ENCODE measurements around the gene MYL5. TPM values are rescaled to one million over a fixed set of nuclear protein-coding genes. Genes with fewer than 3 reads are reported as not detected.

Gene MYL5
- total RNA-seq, 1 experiment from 2014 or later, result 11.7 TPM

- Histone ChIP-seq H3K27ac (ENCODE audit: low read depth, low read length, poor library complexity, severe bottlenecking) (no peak overlapping the region), H3K9me3 (ENCODE audit: low read depth, low read length, poor library complexity, severe bottlenecking) (no peaks in the 10 kb centered on the region), H3K27me3 (replicated peaks; ENCODE audit: insufficient read depth, low read depth, low read length, poor library complexity) (peaks cover 4% of the 10 kb centered on the region), H3K36me3 (ENCODE audit: insufficient read depth, low read length, poor library complexity, severe bottlenecking) (no peaks in the 10 kb centered on the region), H3K4me3 (ENCODE audit: low read depth, low read length, poor library complexity, severe bottlenecking) (no peak overlapping the region), H3K4me1 (ENCODE audit: insufficient read depth, low read length, poor library complexity, severe bottlenecking) (no peaks in the 10 kb centered on the region)
- ChIA-PET CTCF (no interaction called here), POLR2A (ENCODE audit: low non-redundant PET) (no interaction called here)
- DNase-seq (ENCODE audit: low spot score), result no peak
- TF ChIP-seq EZH2 (IDR thresholded peaks at IDR 0.05; ENCODE audit: borderline replicate concordance, low read depth, low read length, poor library complexity, severe bottlenecking), result no peak
- TF ChIP-seq, protein P1, sequence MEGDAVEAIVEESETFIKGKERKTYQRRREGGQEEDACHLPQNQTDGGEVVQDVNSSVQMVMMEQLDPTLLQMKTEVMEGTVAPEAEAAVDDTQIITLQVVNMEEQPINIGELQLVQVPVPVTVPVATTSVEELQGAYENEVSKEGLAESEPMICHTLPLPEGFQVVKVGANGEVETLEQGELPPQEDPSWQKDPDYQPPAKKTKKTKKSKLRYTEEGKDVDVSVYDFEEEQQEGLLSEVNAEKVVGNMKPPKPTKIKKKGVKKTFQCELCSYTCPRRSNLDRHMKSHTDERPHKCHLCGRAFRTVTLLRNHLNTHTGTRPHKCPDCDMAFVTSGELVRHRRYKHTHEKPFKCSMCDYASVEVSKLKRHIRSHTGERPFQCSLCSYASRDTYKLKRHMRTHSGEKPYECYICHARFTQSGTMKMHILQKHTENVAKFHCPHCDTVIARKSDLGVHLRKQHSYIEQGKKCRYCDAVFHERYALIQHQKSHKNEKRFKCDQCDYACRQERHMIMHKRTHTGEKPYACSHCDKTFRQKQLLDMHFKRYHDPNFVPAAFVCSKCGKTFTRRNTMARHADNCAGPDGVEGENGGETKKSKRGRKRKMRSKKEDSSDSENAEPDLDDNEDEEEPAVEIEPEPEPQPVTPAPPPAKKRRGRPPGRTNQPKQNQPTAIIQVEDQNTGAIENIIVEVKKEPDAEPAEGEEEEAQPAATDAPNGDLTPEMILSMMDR (conservative IDR thresholded peaks at IDR 0.05; ENCODE audit: low read depth, low read length), result no peak
- BruUV-seq (replicated peaks), result no TSS peak
- intact Hi-C loops (cut with micrococcal nuclease; ENCODE audit: unreplicated experiment), result no loop called here
These were observed 27.9 kb upstream of the MYL5 start for GRCh38 chr4:646460-646859.

DNA sequence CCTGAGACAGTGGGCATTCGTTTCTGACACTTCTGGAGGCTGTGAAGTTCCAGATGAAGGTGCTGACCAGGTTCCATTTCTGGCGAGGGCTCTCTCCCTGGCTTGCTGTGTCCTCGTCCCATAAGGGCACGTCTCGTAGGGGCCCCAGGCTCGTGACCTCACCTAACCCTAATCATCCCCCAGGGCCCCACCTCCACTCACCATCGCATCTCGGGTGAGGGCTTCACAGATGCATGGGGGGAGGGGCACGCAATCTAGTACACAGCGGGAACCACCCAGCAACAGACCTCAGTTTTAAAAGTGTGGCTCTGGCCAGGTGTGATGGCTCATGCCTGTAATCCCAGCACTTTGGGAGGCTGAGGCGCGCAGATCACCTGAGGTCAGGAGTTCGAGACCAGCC lies 26.9 kb upstream of the MYL5 start:
- DNase-seq (ENCODE audit: low spot score), result no peak
- intact Hi-C loops (cut with micrococcal nuclease; ENCODE audit: unreplicated experiment), result no loop called here
- H3K27ac ChIP-seq (ENCODE audit: low read depth, low read length, poor library complexity, severe bottlenecking), result no peak overlapping the region
- BruUV-seq (replicated peaks), result no TSS peak
- no peaks in the 10 kb centered on the region for H3K36me3 ChIP-seq (ENCODE audit: insufficient read depth, low read length, poor library complexity, severe bottlenecking)
- no peak overlapping the region for H3K4me3 ChIP-seq (ENCODE audit: low read depth, low read length, poor library complexity, severe bottlenecking)
- H3K27me3 ChIP-seq (replicated peaks; ENCODE audit: insufficient read depth, low read depth, low read length, poor library complexity), result peaks cover 4% of the 10 kb centered on the region
- H3K9me3 ChIP-seq (ENCODE audit: low read depth, low read length, poor library complexity, severe bottlenecking), result no peaks in the 10 kb centered on the region
- H3K4me1 ChIP-seq (ENCODE audit: insufficient read depth, low read length, poor library complexity, severe bottlenecking), result no peaks in the 10 kb centered on the region
- TF ChIP-seq, protein P1 (conservative IDR thresholded peaks at IDR 0.05; ENCODE audit: low read depth, low read length), result no peak
- no peak for TF ChIP-seq EZH2 (IDR thresholded peaks at IDR 0.05; ENCODE audit: borderline replicate concordance, low read depth, low read length, poor library complexity, severe bottlenecking)
- POLR2A ChIA-PET (ENCODE audit: low non-redundant PET), result no interaction called here
- CTCF ChIA-PET, result no interaction called here

DNA sequence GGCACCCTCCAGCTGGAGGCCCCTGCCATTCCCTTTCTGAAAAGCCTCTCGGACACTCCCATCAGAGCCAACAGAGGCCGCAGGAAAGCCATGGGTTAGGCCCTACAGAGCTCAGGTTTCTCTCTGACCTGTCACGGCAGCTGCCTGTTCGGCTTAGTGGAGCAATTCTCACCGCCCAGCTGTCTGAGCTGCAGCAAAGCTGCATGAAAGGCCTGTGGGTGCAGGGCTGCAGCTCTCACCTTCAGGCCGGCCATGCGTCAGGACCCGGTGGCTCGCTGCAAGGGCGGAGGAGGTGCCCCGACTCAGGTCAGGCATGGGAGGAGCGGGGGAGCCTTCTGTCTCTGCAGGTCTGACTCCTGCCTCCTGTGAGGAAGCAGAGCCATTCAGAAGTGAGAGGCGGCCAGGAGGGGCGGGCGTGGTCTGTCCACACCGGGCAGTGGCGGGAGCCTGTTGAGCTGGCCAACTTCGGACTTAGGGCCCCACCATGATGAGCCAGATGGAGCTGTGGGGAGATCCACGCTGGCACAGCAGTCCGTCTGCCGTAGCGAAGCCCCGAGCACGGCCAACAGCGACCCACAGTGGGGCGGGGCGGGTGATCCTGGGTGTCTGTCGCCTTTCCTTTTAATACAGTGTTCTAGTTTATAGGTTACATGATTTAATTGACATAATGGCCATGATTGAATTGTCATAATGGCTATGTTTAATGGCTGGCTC lies 25.6 kb upstream of the MYL5 start:
- no peak for TF ChIP-seq EZH2 (IDR thresholded peaks at IDR 0.05; ENCODE audit: borderline replicate concordance, low read depth, low read length, poor library complexity, severe bottlenecking)
- TF ChIP-seq, protein P1 (conservative IDR thresholded peaks at IDR 0.05; ENCODE audit: low read depth, low read length), result no peak
- Histone ChIP-seq H3K27me3 (replicated peaks; ENCODE audit: insufficient read depth, low read depth, low read length, poor library complexity) (peaks cover 4% of the 10 kb centered on the region), H3K9me3 (ENCODE audit: low read depth, low read length, poor library complexity, severe bottlenecking) (no peaks in the 10 kb centered on the region), H3K27ac (ENCODE audit: low read depth, low read length, poor library complexity, severe bottlenecking) (no peak overlapping the region), H3K4me1 (ENCODE audit: insufficient read depth, low read length, poor library complexity, severe bottlenecking) (no peaks in the 10 kb centered on the region), H3K36me3 (ENCODE audit: insufficient read depth, low read length, poor library complexity, severe bottlenecking) (no peaks in the 10 kb centered on the region), H3K4me3 (ENCODE audit: low read depth, low read length, poor library complexity, severe bottlenecking) (no peak overlapping the region)
- CTCF ChIA-PET, result no interaction called here
- POLR2A ChIA-PET (ENCODE audit: low non-redundant PET), result no interaction called here
- BruUV-seq (replicated peaks), result no TSS peak
- no peak for DNase-seq (ENCODE audit: low spot score)
- intact Hi-C loops (cut with micrococcal nuclease; ENCODE audit: unreplicated experiment), result no loop called here

Measured in A673 (cell line).